SK-N-SH (cell line): ENCODE measurements around the gene HS2ST1. TPM values are rescaled to one million over a fixed set of nuclear protein-coding genes. Genes with fewer than 3 reads are reported as not detected.

Source experiments
- CTCF ChIA-PET: fragments of 300-600, 350-600 bp; formaldehyde crosslinking; extraction: SDS; loops from one replicate; lab custom pipeline; 2021; lab: Yijun Ruan, JAX
- POLR2A ChIA-PET: fragments of 350-600 bp; sonication (Branson Sonifier 250); formaldehyde crosslinking; extraction: SDS; loops from one replicate; lab custom pipeline; 2020; ENCODE audit warnings: antibody characterized with exemption, inconsistent platforms; lab: Yijun Ruan, JAX
- DNase-seq: peaks from one replicate; pipeline ENCODE4 v3.0.0; 2012
- H2AFZ ChIP-seq: fragments of 200-600 bp; sonication (generic); 2 replicates; pipeline ENCODE4 v1.8.1; 2016; ENCODE audit warnings: antibody characterized with exemption, mild to moderate bottlenecking, low read depth
- H3F3A ChIP-seq: fragments of 200-600 bp; sonication (generic); replicated peaks from 2 replicates; pipeline ENCODE3; 2016; ENCODE audit warnings: antibody characterized with exemption, mild to moderate bottlenecking; ENCODE audit not compliant: insufficient read depth
- H3K27ac ChIP-seq, 2 experiments: fragments of 200-500 bp in 1 of 2; fragments of 200-600 bp in 1 of 2; sonication (Bioruptor generic) in 1 of 2; sonication (generic), shearing (Covaris generic) in 1 of 2; 2 replicates each; pipeline versions ENCODE4 v1.5.1 to v1.6.1; 2014 to 2016; ENCODE audit warnings: low read depth in 2 of 2, inconsistent platforms in 1 of 2, low read length in 1 of 2, mild to moderate bottlenecking in 1 of 2, mixed read lengths in 1 of 2
- H3K27me3 ChIP-seq: fragments of 200-600 bp; sonication (generic), shearing (Covaris generic); 2 replicates; pipeline ENCODE4 v1.6.1; 2016; ENCODE audit warnings: mixed run types; ENCODE audit not compliant: insufficient read depth
- H3K36me3 ChIP-seq, 2 experiments: fragments of 200-500 bp in 1 of 2; fragments of 200-600 bp in 1 of 2; sonication (Bioruptor generic) in 1 of 2; sonication (generic) in 1 of 2; replicated peaks in 1 of 2; 2 replicates each; pipeline versions ENCODE3 to v1.5.1; 2014 to 2016; ENCODE audit warnings: low read length in 1 of 2, mild to moderate bottlenecking in 1 of 2; ENCODE audit not compliant: insufficient read depth in 2 of 2, control insufficient read depth in 1 of 2
- H3K4me1 ChIP-seq, 2 experiments: fragments of 200-500 bp in 1 of 2; fragments of 200-600 bp in 1 of 2; sonication (Bioruptor generic) in 1 of 2; sonication (generic), shearing (Covaris generic) in 1 of 2; 2 replicates each; pipeline versions ENCODE4 v1.5.1 to v1.6.1; 2014 to 2016; ENCODE audit warnings: low read depth in 1 of 2, low read length in 1 of 2, mixed run types in 1 of 2; ENCODE audit not compliant: insufficient read depth in 2 of 2, control insufficient read depth in 1 of 2
- H3K4me2 ChIP-seq: fragments of 200-600 bp; sonication (generic), shearing (Covaris generic); 2 replicates; pipeline ENCODE4 v1.6.1; 2017; ENCODE audit warnings: mixed run types
- H3K4me3 ChIP-seq, 2 experiments: fragments of 200-500 bp in 1 of 2; fragments of 200-600 bp in 1 of 2; sonication (Bioruptor generic) in 1 of 2; sonication (generic), shearing (Covaris generic) in 1 of 2; 2 replicates each; pipeline versions ENCODE4 v1.5.1 to v1.8.1; 2014 to 2016; ENCODE audit warnings: low read depth in 2 of 2, inconsistent platforms in 1 of 2, low read length in 1 of 2, mild to moderate bottlenecking in 1 of 2, mixed read lengths in 1 of 2, moderate library complexity in 1 of 2
- H3K79me2 ChIP-seq: fragments of 200-600 bp; sonication (generic); 2 replicates; pipeline ENCODE4 v1.8.1; 2017; ENCODE audit warnings: mild to moderate bottlenecking; ENCODE audit not compliant: insufficient read depth
- H3K9ac ChIP-seq: fragments of 200-600 bp; sonication (generic); 2 replicates; pipeline ENCODE4 v1.6.1; 2017; ENCODE audit warnings: mixed run types
- H3K9me2 ChIP-seq: fragments of 200-600 bp; sonication (generic); 2 replicates; pipeline ENCODE4 v1.6.1; 2017; ENCODE audit warnings: mixed run types
- H3K9me3 ChIP-seq: fragments of 200-600 bp; sonication (generic); 2 replicates; pipeline ENCODE4 v1.6.1; 2017; ENCODE audit warnings: mixed run types, mild to moderate bottlenecking, moderate library complexity
- H4K20me1 ChIP-seq: fragments of 200-600 bp; sonication (generic); 2 replicates; pipeline ENCODE4 v1.6.1; 2017; ENCODE audit warnings: mild to moderate bottlenecking, mixed run types; ENCODE audit not compliant: insufficient read depth
- CHD2 ChIP-seq: fragments of 150-350 bp; IDR thresholded peaks from 2 replicates; pipeline ENCODE4 v1.6.1; 2018; ENCODE audit warnings: low read length; ENCODE audit not compliant: partially characterized antibody
- EP300 ChIP-seq, 2 experiments: IDR thresholded peaks; 2 replicates each; pipeline versions ENCODE4 v1.4.0 to v1.6.1; 2012; ENCODE audit warnings: borderline replicate concordance in 1 of 2, low read depth in 1 of 2, low read length in 1 of 2
- EZH2phosphoT487 ChIP-seq: fragments of 200-600 bp; sonication (generic); IDR thresholded peaks from 2 replicates; pipeline ENCODE4 v1.6.1; 2017; ENCODE audit warnings: low read depth, mixed run types, mild to moderate bottlenecking, antibody characterized with exemption, moderate library complexity, borderline replicate concordance
- FOSL2 ChIP-seq: IDR thresholded peaks from 2 replicates; pipeline ENCODE4 v1.4.0; 2012; ENCODE audit warnings: low read depth, mild to moderate bottlenecking, moderate library complexity, borderline replicate concordance
- FOXJ3 ChIP-seq: sonication (generic); formaldehyde crosslinking; IDR thresholded peaks from 2 replicates; pipeline ENCODE4 v1.5.1; 2020; ENCODE audit warnings: mild to moderate bottlenecking, missing genetic modification reagents
- GATA2 ChIP-seq: sonication (generic); formaldehyde crosslinking; IDR thresholded peaks from 2 replicates; pipeline ENCODE4 v1.5.0; 2020; ENCODE audit warnings: mild to moderate bottlenecking, missing genetic modification reagents
- JUND ChIP-seq: IDR thresholded peaks from 2 replicates; pipeline ENCODE4 v1.4.0; 2012
- MEF2A ChIP-seq: IDR thresholded peaks from 2 replicates; pipeline ENCODE4 v1.4.0; 2012; ENCODE audit warnings: low read depth, borderline replicate concordance
- MXI1 ChIP-seq: IDR thresholded peaks from 2 replicates; pipeline ENCODE4 v1.6.1; 2012; ENCODE audit warnings: mild to moderate bottlenecking, low read depth, low read length, improper control_type of control experiment
- NRF1 ChIP-seq: IDR thresholded peaks from 2 replicates; pipeline ENCODE4 v1.6.1; 2012; ENCODE audit warnings: low read depth, mild to moderate bottlenecking, low read length
- RCOR1 ChIP-seq: fragments of 150-350 bp; IDR thresholded peaks from 2 replicates; pipeline ENCODE4 v1.6.1; 2017; ENCODE audit warnings: antibody characterized with exemption, low read length
- RFX5 ChIP-seq: IDR thresholded peaks from 2 replicates; pipeline ENCODE4 v1.6.1; 2012; ENCODE audit warnings: mild to moderate bottlenecking, improper control_type of control experiment, low read length
- RXRA ChIP-seq: IDR thresholded peaks from 2 replicates; pipeline ENCODE4 v1.4.0; 2012; ENCODE audit warnings: low read depth, mild to moderate bottlenecking, borderline replicate concordance
- SIN3A ChIP-seq: IDR thresholded peaks from 2 replicates; pipeline ENCODE4 v1.6.1; 2012; ENCODE audit warnings: low read depth, mild to moderate bottlenecking, low read length, moderate library complexity, borderline replicate concordance
- SMC3 ChIP-seq: IDR thresholded peaks from 2 replicates; pipeline ENCODE4 v1.6.1; 2012; ENCODE audit warnings: low read depth, low read length, improper control_type of control experiment
- TCF12 ChIP-seq: IDR thresholded peaks from 2 replicates; pipeline ENCODE4 v1.4.0; 2012
- YY1 ChIP-seq: IDR thresholded peaks from 2 replicates; pipeline ENCODE4 v1.4.0; 2012; ENCODE audit warnings: low read depth, mild to moderate bottlenecking
- WGBS: methylation state at CpG from one replicate; pipeline ENCODE4 v1.1.6; 2017; ENCODE audit warnings: low lambda C conversion rate; 5-methylcytosine and 5-hydroxymethylcytosine counted together
- polyA plus RNA-seq, 3 experiments: library from polyadenylated mRNA; depleted of rRNA; stranded (reverse); fragments of >200 nt; gene quantifications; 2 replicates each; pipeline ENCODE4 v1.2.3, GENCODE V29; 2012
- TF ChIP-seq, protein P1 (sequence below): IDR thresholded peaks from 2 replicates; pipeline ENCODE4 v1.4.0; 2012; ENCODE audit warnings: low read depth, borderline replicate concordance
- TF ChIP-seq, protein P2 (sequence below): fragments of 200-600 bp; sonication (generic); IDR thresholded peaks from 2 replicates; pipeline ENCODE4 v1.6.1; 2017; ENCODE audit warnings: antibody characterized with exemption, mild to moderate bottlenecking, moderate library complexity
- TF ChIP-seq, protein P3 (sequence below): IDR thresholded peaks from 2 replicates; pipeline ENCODE4 v1.4.0; 2012; ENCODE audit warnings: low read depth
- TF ChIP-seq, protein P4 (sequence below): IDR thresholded peaks from 2 replicates; pipeline ENCODE4 v1.6.1; 2012; ENCODE audit warnings: mild to moderate bottlenecking, low read depth, low read length, moderate library complexity

Gene HS2ST1
- polyA plus RNA-seq, 1 of the 3 experiments (the other 2 are of a cell fraction) = 16.6 TPM

DNA sequence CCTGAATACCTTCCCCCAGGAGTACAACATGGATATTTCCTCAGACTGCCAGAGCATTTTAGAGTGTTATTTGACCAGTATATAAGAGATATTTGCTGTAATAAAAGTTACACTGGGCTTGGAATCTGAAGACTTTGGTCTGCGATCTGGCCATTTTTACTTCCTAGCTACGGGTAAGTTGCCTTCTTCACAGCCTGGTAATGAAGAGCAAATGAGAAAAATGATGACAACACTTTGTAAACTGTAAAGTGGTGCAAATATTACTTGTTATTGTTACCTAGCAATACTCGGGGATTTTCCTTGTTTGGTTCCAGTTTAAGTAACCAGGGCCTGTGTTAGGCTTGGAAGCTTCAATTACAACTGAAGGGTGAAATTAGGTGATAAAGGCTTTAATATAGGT lies 233.4 kb downstream of the HS2ST1 start:
- Histone ChIP-seq H3K4me1 (peaks cover 9 to 10% of the 10 kb centered on the region in 2 experiments; a peak in 3 of 4 replicates), H3K27ac (no peak overlapping the region), H3K9me2 (no peaks in the 10 kb centered on the region), H3F3A (no peaks in the 10 kb centered on the region), H4K20me1 (no peaks in the 10 kb centered on the region), H3K79me2 (no peaks in the 10 kb centered on the region), H2AFZ (no peak overlapping the region), H3K27me3 (no peaks in the 10 kb centered on the region), H3K4me3 (no peak overlapping the region), H3K4me2 (no peak overlapping the region), H3K9me3 (no peaks in the 10 kb centered on the region), H3K36me3 (no peaks in the 10 kb centered on the region), H3K9ac (no peak overlapping the region)
- TF ChIP-seq CHD2 (no peak), MEF2A (no peak), TCF12 (no peak), JUND (no peak), FOXJ3 (CRISPR knock-in tag) (no peak), EP300 (IDR thresholded peaks at IDR 0.05; ENCODE audit: borderline replicate concordance in 1 of 2, low read depth in 1 of 2, low read length in 1 of 2) (no peak), RXRA (no peak), EZH2phosphoT487 (no peak), GATA2 (no peak), FOSL2 (no peak)
- TF ChIP-seq, protein P1, sequence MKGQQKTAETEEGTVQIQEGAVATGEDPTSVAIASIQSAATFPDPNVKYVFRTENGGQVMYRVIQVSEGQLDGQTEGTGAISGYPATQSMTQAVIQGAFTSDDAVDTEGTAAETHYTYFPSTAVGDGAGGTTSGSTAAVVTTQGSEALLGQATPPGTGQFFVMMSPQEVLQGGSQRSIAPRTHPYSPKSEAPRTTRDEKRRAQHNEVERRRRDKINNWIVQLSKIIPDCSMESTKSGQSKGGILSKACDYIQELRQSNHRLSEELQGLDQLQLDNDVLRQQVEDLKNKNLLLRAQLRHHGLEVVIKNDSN = no peak
- DNase-seq = no peak
- POLR2A ChIA-PET = no interaction called here
- 87% methylated on average over 3 of the region's 3 CpGs for WGBS
- CTCF ChIA-PET = no interaction called here

- Histone ChIP-seq H4K20me1 (no peaks in the 10 kb centered on the region), H3K36me3 (no peaks in the 10 kb centered on the region)
- CTCF ChIA-PET = no interaction called here
Measured at GRCh38 chr1:87148661-87149060, 234.2 kb downstream of the HS2ST1 start.

More at GRCh38 chr1:87148661-87149060, 234.2 kb downstream of the HS2ST1 start:
- no peaks in the 10 kb centered on the region for H3K79me2 ChIP-seq
- H3K9ac ChIP-seq = no peak overlapping the region
- WGBS = 73% methylated on average over 4 of the region's 4 CpGs
- no peaks in the 10 kb centered on the region for H3K27me3 ChIP-seq
- H3K4me3 ChIP-seq = no peak overlapping the region
- no peaks in the 10 kb centered on the region for H3F3A ChIP-seq
- H3K9me3 ChIP-seq = no peaks in the 10 kb centered on the region
- peaks cover 9 to 10% of the 10 kb centered on the region in 2 experiments; a peak in 3 of 4 replicates for H3K4me1 ChIP-seq
- POLR2A ChIA-PET = no interaction called here
- no peak overlapping the region for H3K4me2 ChIP-seq
- no peak overlapping the region for H2AFZ ChIP-seq
- TF ChIP-seq, protein P2, sequence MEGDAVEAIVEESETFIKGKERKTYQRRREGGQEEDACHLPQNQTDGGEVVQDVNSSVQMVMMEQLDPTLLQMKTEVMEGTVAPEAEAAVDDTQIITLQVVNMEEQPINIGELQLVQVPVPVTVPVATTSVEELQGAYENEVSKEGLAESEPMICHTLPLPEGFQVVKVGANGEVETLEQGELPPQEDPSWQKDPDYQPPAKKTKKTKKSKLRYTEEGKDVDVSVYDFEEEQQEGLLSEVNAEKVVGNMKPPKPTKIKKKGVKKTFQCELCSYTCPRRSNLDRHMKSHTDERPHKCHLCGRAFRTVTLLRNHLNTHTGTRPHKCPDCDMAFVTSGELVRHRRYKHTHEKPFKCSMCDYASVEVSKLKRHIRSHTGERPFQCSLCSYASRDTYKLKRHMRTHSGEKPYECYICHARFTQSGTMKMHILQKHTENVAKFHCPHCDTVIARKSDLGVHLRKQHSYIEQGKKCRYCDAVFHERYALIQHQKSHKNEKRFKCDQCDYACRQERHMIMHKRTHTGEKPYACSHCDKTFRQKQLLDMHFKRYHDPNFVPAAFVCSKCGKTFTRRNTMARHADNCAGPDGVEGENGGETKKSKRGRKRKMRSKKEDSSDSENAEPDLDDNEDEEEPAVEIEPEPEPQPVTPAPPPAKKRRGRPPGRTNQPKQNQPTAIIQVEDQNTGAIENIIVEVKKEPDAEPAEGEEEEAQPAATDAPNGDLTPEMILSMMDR = no peak
- TF ChIP-seq RFX5 = no peak
- no peak for TF ChIP-seq NRF1
- no peak for TF ChIP-seq RCOR1
- TF ChIP-seq YY1 = no peak
- TF ChIP-seq SMC3 = no peak
- no peak for TF ChIP-seq FOSL2
- TF ChIP-seq, protein P3, sequence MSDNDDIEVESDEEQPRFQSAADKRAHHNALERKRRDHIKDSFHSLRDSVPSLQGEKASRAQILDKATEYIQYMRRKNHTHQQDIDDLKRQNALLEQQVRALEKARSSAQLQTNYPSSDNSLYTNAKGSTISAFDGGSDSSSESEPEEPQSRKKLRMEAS = no peak
- no peak for TF ChIP-seq MXI1
- no peak for TF ChIP-seq MEF2A
- TF ChIP-seq, protein P4, sequence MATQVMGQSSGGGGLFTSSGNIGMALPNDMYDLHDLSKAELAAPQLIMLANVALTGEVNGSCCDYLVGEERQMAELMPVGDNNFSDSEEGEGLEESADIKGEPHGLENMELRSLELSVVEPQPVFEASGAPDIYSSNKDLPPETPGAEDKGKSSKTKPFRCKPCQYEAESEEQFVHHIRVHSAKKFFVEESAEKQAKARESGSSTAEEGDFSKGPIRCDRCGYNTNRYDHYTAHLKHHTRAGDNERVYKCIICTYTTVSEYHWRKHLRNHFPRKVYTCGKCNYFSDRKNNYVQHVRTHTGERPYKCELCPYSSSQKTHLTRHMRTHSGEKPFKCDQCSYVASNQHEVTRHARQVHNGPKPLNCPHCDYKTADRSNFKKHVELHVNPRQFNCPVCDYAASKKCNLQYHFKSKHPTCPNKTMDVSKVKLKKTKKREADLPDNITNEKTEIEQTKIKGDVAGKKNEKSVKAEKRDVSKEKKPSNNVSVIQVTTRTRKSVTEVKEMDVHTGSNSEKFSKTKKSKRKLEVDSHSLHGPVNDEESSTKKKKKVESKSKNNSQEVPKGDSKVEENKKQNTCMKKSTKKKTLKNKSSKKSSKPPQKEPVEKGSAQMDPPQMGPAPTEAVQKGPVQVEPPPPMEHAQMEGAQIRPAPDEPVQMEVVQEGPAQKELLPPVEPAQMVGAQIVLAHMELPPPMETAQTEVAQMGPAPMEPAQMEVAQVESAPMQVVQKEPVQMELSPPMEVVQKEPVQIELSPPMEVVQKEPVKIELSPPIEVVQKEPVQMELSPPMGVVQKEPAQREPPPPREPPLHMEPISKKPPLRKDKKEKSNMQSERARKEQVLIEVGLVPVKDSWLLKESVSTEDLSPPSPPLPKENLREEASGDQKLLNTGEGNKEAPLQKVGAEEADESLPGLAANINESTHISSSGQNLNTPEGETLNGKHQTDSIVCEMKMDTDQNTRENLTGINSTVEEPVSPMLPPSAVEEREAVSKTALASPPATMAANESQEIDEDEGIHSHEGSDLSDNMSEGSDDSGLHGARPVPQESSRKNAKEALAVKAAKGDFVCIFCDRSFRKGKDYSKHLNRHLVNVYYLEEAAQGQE = no peak
- TF ChIP-seq SIN3A = no peak
- H3K27ac ChIP-seq = no peak overlapping the region
- no peaks in the 10 kb centered on the region for H3K9me2 ChIP-seq
- no peak for DNase-seq
